ENCODE measurements around the gene SUSD4.
"Not testable (repeated sequence)": the region's sequence is repeated elsewhere in the genome, so short reads cannot be mapped to it uniquely, and the experiment has no call there.

The SUSD4 gene

DNA sequence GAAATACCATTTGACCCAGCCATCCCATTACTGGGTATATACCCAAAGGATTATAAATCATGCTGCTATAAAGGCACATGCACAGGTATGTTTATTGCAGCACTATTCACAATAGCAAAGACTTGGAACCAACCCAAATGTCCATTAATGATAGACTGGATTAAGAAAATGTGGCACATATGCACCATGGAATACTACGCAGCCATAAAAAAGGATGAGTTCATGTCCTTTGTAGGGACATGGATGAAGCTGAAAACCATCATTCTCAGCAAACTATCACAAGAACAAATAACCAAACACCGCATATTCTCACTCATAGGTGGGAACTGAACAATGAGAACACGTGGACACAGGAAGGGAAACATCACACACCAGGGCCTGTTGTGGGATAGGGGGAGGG is 80.3 kb downstream of the SUSD4 start:
- DNase-seq, result not testable (repeated sequence)

DNA sequence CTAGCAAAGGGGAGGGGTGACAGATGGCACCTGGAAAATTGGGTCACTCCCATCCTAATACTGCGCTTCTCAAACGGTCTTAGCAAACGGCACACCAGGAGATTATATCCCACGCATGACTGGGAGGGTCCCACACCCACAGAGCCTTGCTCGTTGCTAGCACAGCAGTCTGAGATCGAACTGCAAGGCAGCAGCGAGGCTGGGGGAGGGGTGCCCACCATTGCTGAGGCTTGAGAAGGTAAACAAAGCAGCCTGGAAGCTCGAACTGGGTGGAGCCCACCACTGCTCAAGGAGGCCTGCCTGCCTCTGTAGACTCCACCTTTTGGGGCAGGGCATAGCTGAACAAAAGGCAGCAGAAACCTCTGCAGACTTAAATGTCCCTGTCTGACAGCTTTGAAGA is 85.7 kb downstream of the SUSD4 start:
- DNase-seq, result not testable (repeated sequence)

DNA sequence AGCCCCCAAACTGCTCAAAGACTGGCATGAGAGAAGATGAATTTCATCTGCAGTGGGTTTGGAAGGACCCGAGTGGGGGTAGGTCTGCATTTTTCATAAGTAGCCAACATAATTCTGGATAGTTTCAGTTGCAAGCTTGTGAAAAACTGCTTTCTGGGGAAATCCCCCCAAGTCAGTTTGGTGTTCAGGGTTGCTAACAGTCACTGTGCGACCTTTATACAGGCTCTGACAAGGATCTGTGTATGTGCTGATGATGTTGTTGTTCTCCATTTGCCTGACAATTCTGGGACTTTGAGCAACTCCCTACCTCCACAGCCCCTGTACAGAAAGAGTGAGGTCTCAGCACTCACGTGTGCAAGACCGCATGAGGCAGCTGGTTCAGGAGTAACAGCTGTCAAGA is 87.9 kb downstream of the SUSD4 start:
- DNase-seq, result no peak

DNA sequence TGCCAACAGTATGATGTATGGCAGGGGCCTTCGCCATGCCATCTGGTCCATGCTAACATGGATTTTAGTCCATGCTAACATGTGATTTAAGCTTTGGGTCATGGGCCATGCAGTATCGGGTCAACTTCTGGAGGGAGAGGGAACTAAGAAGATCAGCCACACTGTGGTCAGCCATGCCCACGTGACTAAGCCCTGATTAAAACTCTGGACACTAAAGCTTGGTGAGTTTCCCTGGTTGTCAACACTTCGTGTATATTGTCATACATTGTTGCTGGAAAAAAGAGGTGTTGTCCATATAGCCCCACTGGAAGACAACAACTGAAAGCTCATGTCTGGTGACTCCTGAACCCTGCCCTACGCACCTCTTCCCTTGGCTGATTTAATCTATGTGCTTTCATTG is 90.5 kb downstream of the SUSD4 start:
- DNase-seq, result no peak

DNA sequence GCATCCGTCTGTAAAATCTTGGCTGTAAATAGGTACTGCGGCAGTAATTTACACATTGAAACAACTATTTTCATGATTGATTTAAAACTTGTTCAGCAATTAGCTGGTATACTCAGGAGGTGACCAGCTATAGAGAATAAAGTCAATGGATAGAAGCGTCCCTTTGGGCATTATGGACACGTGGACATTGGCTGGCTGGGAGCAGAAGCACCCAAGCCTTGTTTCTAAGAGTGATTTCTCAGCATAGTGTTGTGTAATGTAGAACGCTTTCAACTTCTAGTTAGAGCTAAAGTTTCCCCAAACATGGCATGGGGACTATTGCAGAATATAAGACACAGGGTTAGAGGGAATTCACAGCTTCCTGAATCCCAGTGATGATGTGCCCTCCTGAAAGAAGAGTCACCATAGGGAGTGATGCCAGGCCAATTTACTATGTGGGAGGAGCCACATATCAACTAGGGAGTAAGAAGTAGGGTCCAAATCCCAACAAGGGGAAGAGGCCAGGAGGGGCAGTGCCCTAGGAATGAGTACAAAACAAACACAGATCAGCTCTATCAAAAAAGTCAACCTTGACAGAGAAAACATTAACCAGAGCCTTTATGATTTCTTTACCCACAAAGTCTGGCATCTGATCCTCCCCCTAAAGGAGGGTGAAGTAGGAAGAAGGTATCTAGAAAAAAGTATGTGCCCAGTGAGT is 92.7 kb downstream of the SUSD4 start:
- DNase-seq, result no peak

DNA sequence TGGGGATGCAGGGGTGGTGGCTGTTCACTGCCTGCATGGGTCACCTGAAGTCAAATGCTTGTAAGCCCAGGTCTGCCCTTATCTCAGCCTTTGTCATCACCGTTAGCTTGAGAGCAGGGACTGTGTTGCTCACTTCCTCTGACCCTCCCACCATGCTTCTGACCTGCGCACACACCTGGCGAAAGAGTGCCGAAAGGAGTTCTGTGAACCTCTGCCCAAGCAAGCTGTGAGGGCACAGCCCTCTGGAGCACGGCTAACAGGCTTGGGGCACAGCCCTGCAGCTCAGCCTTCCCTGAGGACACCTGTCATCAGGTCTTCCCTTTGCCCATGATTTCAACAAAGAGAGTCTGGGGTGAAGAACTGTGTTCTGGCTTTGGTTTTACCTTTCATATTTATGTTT is 93.8 kb downstream of the SUSD4 start:
- DNase-seq, result no peak

DNA sequence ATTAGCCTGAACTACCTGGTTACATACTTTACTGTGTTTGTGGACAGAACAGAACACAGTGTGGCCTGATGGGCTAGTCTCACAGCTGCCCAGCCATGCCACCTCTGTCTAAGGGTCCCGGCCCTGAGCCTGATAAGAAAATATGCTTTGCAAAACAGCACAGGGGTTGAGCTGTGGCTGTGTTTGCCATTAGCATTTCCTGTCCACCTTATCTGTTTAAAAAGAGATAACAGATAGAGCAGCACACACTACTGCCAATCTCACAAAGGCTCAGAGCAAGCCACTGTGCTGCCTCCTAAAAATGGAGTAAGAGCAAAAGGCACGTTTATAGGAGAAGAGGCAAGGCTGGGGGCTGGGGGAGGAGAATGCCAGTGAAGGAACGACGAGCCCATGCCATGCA is 95.0 kb downstream of the SUSD4 start:
- no peak for DNase-seq

DNA sequence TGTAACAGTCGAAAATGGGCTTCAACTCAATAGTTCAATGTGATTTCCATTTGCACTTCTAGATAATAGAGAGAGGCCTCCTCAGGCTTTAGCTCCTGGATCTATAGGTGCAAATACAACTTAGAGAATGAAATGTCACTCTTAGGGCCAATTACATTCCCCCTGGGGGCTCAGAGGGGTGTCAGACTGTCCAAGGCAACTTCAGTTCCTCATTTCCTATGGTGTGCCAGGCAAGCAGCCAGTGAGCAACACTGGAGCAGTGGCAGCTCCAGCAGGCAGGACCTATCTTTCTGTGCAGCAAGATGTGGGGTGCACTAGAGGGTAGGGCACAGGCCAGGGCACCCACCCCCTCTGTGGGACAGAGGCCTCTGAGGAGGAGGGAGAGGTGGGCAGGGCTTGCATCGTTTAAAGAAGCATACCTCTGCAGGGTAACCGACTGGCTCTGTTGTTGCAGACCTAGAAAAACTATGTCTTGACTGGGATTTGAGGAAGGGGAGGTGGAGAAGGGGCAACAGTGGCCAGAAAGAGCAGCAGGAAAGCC is 97.3 kb downstream of the SUSD4 start:
- DNase-seq, result no peak

DNA sequence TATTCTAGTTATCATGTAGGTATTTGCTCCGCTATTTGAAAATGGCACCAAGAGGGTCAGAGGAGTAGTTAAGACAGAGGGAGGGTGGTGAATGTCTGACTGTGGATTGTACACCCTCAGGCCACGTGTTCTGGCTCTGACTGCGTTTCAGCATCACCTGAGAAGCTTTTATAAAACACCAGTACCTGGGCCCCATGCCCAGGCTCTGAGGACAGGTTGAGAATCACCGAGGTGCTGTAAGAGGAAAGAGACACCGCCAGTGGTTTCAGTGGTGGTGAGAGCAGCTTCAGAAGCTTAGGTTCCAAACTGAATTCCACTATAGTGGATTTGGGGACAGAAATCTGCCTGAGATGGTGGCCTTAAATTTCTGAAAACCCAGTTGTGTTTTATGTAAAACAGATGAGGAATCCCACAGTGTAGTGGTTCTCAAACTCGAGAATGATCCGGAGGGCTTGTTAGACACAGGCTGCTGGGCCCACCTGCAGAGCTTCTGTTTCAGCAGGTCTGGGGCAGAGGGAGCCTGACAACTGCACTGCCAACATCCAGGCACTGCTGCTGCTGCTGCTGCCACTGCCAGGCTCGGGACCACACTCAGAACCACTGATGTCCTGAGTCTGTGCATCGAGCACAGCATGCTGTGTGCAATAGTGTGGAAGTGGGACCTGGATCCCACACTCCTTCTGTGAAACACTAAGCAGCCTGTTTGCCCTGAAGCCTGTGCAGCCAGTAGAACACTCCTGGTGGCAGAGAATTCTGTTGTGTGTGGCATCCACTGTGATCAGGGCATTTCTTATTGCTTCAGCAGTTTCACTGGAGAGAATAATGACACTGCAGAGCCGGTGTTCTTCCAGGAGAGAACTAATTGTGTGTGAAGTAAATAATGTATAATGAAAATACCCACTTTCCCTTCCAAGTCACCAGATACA is 98.7 kb downstream of the SUSD4 start:
- DNase-seq, result no peak

DNA sequence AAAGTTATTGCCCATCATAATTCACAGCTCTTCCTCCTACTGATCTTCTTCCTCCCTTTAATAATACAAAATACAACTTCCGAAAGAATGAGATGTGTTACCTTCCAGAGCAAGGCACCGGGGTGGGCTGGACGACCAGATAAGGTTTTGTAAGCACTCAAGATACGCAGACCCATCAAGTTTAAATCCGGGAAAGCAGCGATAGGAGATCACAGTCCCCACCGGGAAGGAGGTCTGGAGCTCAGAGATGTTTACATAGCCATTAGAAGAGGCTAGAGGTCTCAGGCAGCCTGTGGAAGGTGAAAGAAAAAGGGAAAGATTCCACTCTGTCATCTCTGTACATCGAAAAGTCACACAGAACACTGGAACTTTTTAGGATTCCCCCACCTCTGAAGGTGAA is 99.4 kb downstream of the SUSD4 start:
- no peak for DNase-seq

DNA sequence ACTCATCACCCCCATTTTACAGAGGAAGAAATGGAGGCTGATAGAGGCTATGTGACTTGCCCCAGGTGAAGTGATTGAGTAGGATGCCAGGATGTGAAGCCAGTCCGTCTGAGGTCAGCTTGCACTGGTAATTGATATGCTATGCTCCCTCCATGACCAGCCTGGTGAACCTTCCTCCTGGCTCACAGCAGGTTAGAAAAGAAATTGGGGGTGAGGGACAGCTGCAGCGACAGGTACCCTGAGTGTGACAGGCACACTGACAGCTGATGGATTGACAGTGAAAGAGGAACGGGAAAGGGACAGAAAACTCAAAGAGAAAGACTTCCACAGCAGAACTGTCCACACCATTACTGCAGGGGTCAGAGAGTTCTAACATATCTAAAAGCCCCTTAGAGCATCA is 102.1 kb downstream of the SUSD4 start:
- no peak for DNase-seq

DNA sequence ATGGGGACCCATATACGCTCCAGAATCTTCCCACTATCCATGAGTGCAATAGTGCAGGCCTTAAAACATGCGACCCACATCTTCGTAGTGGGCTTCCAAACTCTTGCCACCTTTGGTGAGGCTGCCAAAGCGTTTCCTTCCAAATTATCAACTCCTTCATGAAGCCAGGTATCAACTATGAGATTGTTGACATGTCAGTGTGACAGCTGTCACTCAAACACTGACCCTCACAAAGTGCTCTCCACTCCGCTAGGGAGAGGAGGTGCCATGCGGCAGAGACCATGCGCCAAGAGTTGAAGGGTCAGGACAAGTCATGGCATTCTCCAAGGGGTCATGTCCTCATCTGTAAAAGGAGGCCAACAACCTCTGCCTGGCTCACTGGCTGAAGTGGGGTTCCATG is 103.3 kb downstream of the SUSD4 start:
- DNase-seq, result no peak

DNA sequence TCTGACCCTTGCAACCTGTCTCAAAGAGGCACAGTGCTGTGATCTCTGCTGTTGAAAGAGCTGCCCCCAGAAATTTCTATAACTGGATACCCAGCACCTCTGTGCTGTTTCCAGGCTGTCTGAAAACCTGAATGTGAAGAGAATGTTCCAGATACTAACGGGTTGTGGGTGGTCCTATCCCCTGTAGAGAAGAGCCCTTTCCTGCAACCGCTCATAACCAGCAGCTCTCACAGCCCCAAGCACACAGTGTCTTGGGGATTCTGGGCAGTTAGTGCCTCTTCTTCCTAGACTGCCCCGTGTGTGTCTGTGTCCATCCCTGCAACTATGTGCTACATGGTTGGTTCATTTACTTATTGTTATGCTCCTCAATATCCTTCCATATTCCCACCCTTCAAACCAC is 104.5 kb downstream of the SUSD4 start:
- no peak for DNase-seq

DNA sequence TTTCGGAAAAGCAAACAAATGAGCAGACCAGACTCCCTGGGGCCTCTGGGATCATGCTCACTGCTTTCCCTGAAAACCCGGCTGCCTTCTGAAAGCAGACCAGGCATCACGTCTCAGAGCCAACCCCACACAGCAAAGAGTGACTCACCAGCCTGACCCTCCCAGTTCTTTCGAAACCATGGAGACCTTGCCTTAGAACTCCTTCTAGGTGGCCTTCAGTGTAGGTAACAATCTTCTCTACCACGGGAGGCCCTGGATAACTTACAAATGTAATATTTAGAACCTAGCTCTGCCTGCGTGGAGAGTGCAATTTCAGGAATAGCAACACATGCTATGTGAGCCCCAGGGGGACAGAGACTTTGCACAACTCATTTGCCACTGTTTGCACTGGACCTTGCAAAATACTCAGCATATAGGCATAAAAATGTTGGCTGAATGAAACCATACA is 105.2 kb downstream of the SUSD4 start:
- no peak for DNase-seq

DNA sequence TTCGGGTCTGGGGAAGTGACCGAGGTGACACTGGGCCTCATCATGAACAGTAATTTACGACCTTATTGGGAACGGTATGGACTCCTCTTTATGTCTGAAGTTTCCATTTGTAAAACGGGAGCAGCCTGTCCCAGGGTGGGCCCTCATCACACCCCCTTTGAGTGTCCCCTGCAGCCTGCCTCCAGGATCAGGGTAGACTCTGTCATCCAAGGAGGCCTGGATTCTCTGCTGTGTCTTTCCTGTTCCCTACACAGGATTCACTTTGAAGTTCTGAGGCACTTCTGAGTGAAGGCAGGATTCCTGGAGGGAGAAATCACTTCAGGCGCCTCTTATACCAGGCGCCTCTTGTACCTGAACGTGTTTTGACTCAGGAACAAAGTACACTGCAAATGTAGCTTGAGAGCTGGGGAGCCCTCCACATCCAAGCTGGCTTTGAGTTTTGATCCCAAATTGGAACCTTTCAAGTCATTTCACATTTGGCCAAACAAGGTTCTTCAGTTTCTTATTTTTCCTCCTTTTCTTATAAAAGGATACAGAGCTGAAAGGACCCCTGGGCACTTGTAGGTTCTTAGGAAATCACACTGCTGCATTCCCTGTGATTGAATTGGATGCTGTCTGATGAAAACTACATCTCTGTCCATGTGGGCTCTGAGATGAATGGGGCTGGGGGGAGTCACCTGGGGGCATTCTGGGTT is 106.0 kb downstream of the SUSD4 start:
- DNase-seq, result no peak

DNA sequence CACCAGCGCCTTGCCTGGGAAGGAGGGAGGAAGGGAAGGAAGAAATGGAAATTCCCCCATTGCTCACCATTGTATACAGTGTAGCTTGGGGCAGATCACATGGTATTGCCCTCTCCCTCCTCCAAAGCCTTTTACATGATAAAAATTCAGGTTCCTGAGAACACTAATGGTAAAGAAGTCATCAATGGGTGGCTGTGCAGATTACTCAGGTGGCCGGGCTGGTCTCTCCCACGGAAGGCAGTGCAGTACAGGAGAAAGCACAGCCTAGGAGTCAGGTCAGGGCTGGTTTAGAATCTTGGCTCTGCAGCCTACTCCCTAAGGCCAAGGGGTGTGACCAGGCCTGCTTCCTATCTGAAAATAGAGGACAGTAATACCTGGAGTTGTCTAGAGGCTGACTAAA is 107.9 kb downstream of the SUSD4 start:
- no peak for DNase-seq

DNA sequence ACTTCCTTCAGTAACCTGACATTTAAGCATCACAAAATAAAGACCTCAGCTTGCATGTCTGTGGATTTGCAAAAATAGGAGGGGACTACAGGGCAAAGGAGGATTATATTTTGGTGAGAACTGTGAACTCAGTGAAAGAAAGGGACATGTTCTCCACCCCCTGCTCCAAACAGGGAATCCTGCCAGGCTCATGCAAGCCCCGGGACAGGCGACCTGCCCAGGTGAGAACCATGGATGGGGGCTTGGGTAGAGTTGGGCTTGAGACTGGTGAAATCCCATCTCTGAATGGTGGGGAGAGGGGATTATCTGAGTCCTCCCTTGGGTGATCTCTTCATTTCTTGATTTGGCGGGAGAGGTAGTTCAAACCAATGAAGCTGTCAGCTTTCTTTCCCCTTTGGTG is 110.1 kb downstream of the SUSD4 start:
- no peak for DNase-seq

DNA sequence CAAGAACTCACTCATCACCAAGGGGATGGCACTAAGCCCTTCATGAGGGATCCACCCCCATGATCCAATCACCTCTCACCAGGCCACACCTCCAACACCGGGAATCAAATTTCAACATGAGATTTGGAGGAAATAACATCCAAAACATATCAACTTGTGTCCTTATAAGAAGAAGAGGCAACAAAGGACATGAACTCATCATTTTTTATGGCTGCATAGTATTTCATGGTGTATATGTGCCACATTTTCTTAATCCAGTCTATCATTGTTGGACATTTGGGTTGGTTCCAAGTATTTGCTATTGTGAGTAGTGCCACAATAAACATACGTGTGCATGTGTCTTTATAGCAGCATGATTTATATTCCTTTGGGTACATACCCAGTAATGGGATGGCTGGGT is 112.6 kb downstream of the SUSD4 start:
- DNase-seq, result not testable (repeated sequence)

DNA sequence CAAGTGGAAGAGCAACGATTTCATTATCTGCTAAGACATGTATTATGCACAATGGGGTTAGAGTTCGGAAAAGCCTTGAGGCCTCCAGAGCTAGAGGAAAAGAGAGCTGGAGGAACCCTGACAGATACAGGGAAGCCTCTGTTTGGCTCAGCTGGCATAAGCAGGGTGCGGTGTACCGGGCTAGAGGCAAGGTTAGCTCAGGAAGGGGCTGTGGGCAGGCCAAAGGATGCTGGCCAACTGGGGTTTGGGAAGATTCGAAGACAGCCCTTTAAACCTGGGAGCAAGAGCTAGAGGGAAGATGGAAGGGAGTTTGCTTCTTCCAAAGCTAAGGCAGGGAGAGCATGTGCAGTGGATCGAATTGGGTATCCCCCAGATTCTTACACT is 113.4 kb downstream of the SUSD4 start:
- no peak for DNase-seq

DNA sequence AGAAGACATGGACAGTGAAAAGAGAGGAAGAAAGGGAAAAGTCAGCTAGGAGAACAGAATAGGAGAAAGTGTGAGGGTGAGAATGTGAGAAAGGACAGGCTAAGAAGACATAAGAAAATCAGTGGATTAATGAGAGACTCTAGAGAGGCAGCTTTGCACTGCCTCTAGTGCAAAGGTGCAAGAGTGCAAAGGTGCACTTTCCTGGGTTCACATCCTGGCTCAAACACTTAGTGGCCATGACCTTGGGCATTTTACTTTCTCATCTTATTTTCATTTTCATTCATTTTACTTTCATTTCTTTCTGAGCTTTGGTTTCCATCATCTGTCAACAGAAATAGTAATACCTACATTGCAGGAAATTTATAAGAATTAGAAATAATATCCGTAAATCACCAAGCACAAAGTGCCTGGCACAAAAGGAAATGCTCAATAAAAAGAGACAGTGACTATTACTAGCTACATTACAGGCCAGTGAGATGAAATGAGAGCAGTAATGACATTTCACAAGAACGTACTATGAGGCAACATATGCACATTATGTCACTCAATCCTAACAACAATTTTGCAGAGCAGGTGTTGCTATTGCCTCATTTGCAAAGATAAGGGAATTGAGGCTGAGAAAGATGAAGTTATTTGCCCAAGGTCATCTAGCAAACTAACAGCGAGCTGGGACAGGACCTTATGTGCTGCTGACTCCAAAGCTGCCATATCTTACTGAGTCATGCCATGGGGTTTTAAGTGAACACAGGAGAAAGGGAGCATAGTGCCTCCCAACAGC is 113.9 kb downstream of the SUSD4 start:
- DNase-seq, result no peak

DNA sequence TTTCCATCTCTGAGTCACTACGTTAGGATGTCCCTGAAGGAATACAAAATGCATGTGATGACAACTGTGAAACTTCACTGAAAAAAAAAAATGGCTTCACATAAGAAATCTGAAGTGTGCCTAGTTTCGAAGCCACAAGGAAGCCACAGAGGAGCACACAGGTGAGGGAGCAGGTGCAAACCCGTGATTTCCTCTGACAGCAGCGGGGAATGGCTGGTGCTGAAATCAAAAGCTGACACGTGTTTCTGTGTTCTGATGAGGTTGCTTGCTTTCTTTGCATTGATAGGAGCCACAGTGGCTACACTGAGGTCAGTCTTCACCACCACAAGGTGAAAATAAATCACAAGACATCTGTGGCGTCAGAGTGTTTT is 115.2 kb downstream of the SUSD4 start:
- peak; percentile 48 for DNase-seq

DNA sequence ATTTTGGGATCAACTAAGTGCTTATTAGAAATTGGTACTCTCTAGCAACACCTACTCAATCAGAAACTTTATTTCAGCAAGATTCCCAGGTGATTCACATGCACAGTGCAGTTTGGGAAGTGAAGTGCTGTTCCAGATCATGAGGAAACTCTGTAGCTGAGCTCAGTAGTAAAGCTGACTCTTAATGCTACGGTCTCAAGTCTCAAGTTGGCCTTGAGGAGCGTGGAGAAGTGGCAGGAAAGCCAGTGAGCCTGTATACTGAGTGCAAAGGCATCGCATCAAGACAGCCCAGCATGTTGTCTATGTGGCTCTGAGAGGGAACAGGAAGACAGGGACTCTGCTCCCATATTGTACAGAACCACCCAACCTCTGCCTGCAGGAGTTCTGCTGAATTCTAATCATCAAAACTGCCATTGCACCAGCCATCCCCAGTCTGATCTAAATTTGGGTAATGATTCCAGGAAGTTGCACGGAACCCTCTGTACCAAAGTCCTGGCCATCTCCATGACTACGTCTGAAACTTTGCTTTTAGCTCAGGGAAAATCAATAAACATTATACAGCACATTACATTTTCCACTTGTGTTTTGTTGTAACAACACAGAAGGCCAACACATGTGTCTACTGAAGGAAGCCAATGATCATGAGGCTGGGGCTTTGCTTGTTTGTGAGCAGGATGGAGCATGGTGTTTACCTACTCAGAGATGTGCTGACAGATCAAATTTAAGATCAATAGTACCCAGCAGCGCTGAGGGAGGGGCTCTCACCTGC is 115.8 kb downstream of the SUSD4 start:
- no peak for DNase-seq

All from activated CD4-positive, alpha-beta T cell treated with anti-CD3 and anti-CD28 coated beads, Interleukin-2, amount 50 U/mL, for 1 hour (primary cell).